ENCODE results near the gene TUBB3.
"Not testable (repeated sequence)": the region's sequence is repeated elsewhere in the genome, so short reads cannot be mapped to it uniquely, and the experiment has no call there.

The TUBB3 gene

GRCh38 chr16:89965447-89966225 lies 42.5 kb downstream of the TUBB3 start:
- DNase-seq (ENCODE audit: low spot score), result no peak

- no peak for DNase-seq (ENCODE audit: low spot score)
Measured at GRCh38 chr16:89966756-89967155, 43.6 kb downstream of the TUBB3 start.

- DNase-seq (ENCODE audit: low spot score), result not testable (repeated sequence)
Measured at GRCh38 chr16:89967436-89967835, 44.3 kb downstream of the TUBB3 start.

- not testable (repeated sequence) for DNase-seq (ENCODE audit: low spot score)
Measured at GRCh38 chr16:89968074-89968473, 44.9 kb downstream of the TUBB3 start.

DNA sequence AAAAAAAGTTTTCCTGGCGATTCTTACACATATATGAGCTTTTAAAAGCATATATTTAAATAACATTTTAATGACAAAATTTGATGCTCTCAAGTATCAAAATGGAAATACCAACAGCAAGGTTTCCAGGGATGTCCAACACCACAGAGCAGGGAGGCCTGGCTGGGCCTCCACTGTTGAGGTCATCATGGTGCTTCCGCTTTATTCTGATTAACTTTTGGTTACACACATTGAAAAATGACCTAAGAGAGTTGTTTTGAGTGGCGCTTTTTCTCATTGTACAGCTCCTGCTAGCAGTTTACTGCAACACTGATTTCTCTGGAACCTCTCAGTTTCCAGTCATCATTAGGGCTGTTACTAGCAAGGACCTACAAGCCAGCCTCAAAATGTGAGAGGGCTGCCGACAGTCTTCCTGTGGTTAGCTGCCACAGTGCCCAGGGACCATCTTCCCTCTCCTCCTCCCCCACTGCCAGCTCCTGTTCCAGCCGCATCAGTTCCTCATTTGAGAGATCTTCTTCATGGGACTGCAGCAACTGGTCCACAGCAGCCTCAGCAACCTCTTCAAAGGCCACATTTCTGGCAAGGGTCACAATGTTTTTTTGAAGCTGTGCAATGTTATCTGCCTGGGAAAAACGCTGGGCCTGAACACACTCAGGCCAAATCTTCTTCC lies 46.7 kb downstream of the TUBB3 start:
- DNase-seq (ENCODE audit: low spot score), result no peak

GRCh38 chr16:89971495-89972243 lies 48.5 kb downstream of the TUBB3 start:
- DNase-seq (ENCODE audit: low spot score), result no peak

DNA sequence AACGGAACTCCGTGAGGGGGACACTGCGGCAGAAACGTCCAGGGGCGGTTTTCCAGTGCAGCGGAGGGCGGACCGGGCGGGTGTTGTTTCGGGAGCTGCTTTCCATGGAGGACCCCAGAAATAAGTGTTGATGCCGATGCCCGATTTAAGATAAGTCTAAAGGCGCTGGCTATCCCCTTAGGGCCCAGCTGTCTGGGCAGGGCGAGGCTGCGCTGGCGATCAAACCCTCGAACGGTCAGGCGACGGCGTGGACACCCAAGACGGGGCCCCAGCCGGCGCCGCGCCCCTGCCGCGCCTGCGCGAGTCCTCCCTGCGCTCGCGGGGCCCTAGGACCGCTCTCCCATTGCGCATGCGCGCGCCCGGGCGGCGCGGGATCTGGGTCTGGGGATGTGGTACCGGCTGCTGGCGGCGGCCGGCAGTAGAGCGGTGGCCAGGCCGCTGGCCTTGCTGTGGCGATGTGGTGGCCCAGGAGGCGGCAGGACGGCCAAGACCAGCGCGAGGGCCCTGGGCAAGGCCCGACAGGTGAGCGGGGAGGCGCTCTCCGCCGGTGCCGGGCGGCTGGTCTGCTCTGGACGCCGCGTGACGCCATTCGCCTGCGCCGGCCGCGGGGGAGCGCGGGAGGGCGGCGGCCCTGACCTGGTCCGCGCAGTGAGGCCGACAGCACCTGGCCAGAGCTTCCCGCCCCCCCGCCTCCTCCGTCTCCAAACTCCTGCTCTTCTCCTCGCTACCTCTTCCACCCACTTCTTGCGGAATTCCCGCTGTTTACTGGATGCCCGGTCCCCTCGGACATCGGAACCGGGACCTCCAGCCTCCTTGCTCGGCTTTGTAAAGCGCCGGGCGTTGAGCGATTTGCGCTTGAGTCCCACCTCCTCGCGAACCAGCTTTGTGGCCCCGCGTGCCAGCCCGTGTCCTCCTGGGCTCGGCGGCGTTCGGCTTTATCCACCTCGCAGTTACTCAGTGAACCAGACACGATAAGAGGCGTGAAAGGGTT lies 49.4 kb downstream of the TUBB3 start:
- DNase-seq (ENCODE audit: low spot score), result peak; percentile 92

GRCh38 chr16:89973235-89973634 lies 50.1 kb downstream of the TUBB3 start:
- DNase-seq (ENCODE audit: low spot score), result no peak

DNA sequence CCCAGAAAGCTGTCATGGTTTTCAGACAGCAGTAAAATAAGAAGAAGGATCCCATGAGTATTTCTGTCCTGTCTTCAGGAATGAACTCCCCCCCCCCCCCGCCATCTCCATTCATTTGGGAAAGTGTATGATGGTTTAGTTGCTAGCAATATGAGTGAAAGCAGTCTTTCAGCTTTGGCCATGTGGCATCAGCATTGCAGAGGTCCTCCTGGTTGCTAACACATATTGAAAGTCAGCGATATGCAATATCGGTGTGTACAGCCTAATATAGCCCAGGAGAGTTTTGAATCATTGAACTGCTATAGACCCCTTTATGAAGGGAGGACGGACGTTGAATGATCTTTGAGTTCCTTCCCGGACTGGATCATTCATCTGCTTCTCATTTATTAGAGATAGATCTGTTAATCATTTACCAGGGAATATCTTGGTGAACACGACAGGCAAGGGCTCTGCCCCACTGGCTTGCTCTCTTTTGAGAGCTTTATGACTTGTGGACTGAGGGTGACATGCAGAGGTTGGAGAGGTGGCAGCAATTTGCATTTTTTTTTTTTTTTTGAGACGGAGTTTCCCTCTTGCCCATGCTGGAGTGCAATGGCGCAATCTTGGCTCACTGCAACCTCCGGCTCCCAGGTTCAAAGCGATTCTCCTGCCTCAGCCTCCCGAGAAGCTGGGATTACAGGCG lies 50.7 kb downstream of the TUBB3 start:
- no peak for DNase-seq (ENCODE audit: low spot score)

GRCh38 chr16:89974870-89975269 lies 51.7 kb downstream of the TUBB3 start:
- DNase-seq (ENCODE audit: low spot score), result no peak

GRCh38 chr16:89981414-89981813 lies 58.3 kb downstream of the TUBB3 start:
- no peak for DNase-seq (ENCODE audit: low spot score)

DNA sequence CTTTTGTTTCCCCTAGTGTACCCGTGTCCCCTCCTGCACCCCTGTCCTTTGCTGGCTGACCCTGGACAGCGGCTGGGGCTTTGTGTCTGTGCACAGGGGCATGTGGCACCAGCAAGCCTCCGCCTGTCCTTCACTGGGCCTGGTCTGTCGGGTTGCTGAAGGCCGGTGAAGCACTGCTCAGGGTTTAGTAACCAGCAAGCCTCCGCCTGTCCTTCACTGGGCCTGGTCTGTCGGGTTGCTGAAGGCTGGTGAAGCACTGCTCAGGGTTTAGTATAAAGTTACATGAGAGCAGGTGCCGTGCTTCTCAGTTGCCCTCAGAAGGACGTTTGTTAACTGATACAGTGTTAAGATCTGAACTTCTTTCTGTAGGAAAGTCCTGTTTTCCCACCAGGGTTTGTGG lies 59.2 kb downstream of the TUBB3 start:
- no peak for DNase-seq (ENCODE audit: low spot score)

- DNase-seq (ENCODE audit: low spot score), result no peak
Measured at GRCh38 chr16:89983536-89983935, 60.4 kb downstream of the TUBB3 start.

GRCh38 chr16:89984216-89984615 lies 61.1 kb downstream of the TUBB3 start:
- no peak for DNase-seq (ENCODE audit: low spot score)

- no peak for DNase-seq (ENCODE audit: low spot score)
Measured at GRCh38 chr16:89985219-89985618, 62.1 kb downstream of the TUBB3 start.
